AG10803 (cell line): ENCODE data around the gene KRTAP1-1.
"Not testable (repeated sequence)": the region's sequence is repeated elsewhere in the genome, so short reads cannot be mapped to it uniquely, and the experiment has no call there.

ENCODE experiments used
- DNase-seq: peaks from one replicate; pipeline ENCODE4 v3.0.0; 2010; ENCODE audit warnings: low read depth
- H3K4me3 ChIP-seq: 2 replicates; pipeline ENCODE4 v1.5.1; 2011; ENCODE audit warnings: mild to moderate bottlenecking, low read length, control low read depth
- CTCF ChIP-seq: conservative IDR thresholded peaks from 2 replicates; pipeline ENCODE4 v1.5.1; 2011; ENCODE audit warnings: mild to moderate bottlenecking, low read length, control low read depth, inconsistent platforms

The KRTAP1-1 gene

GRCh38 chr17:41063449-41063848 lies 22.2 kb upstream of the KRTAP1-1 start:
- no peak for TF ChIP-seq CTCF
- H3K4me3 ChIP-seq: no peak overlapping the region
- DNase-seq: no peak

GRCh38 chr17:41061964-41062363 lies 20.7 kb upstream of the KRTAP1-1 start:
- peak; percentile 35 for TF ChIP-seq CTCF
- H3K4me3 ChIP-seq: no peak overlapping the region
- DNase-seq: peak; percentile 99

- TF ChIP-seq CTCF: no peak
Observed at GRCh38 chr17:41060052-41060604, 18.9 kb upstream of the KRTAP1-1 start, which contains the start of gene KRTAP2-3. TSS of gene KRTAP2-3 (minus strand) at chr17:41060114. CDS start at chr17:41060050, 64 bp downstream.

GRCh38 chr17:41059276-41060051 lies 18.2 kb upstream of the KRTAP1-1 start:
- H3K4me3 ChIP-seq: not testable (repeated sequence)
- DNase-seq: peak; percentile 95

More at GRCh38 chr17:41060052-41060604, 18.9 kb upstream of the KRTAP1-1 start, which contains the start of gene KRTAP2-3:
- DNase-seq: peak; percentile 99
- H3K4me3 ChIP-seq: no peak within 1 kb of the TSS

- no peak for DNase-seq
- TF ChIP-seq CTCF: no peak
- no peak overlapping the region for H3K4me3 ChIP-seq
Observed at GRCh38 chr17:41058741-41059140, 17.5 kb upstream of the KRTAP1-1 start.

GRCh38 chr17:41057547-41057946 lies 16.3 kb upstream of the KRTAP1-1 start:
- TF ChIP-seq CTCF: no peak
- no peak overlapping the region for H3K4me3 ChIP-seq
- no peak for DNase-seq

- not testable (repeated sequence) for H3K4me3 ChIP-seq, DNase-seq
Observed at GRCh38 chr17:41055130-41055529, 13.9 kb upstream of the KRTAP1-1 start, which contains the start of gene KRTAP2-2. TSS of gene KRTAP2-2 (minus strand) at chr17:41055230. CDS start at chr17:41055211, 19 bp downstream.

- not testable (repeated sequence) for DNase-seq, H3K4me3 ChIP-seq
Observed at GRCh38 chr17:41054556-41054955, 13.3 kb upstream of the KRTAP1-1 start.
